GM12872 (cell line): ENCODE results near the gene SYNC.

Source experiments
- TF ChIP-seq, protein P1 (sequence below): IDR thresholded peaks from 3 replicates; pipeline ENCODE4 v1.5.1; 2011; ENCODE audit warnings: low read depth, mild to moderate bottlenecking, low read length, moderate library complexity; ENCODE audit not compliant: insufficient read depth

SYNC gene

GRCh38 chr1:32733582-32734321, 31.2 kb upstream of the SYNC start:
- TF ChIP-seq, protein P1, sequence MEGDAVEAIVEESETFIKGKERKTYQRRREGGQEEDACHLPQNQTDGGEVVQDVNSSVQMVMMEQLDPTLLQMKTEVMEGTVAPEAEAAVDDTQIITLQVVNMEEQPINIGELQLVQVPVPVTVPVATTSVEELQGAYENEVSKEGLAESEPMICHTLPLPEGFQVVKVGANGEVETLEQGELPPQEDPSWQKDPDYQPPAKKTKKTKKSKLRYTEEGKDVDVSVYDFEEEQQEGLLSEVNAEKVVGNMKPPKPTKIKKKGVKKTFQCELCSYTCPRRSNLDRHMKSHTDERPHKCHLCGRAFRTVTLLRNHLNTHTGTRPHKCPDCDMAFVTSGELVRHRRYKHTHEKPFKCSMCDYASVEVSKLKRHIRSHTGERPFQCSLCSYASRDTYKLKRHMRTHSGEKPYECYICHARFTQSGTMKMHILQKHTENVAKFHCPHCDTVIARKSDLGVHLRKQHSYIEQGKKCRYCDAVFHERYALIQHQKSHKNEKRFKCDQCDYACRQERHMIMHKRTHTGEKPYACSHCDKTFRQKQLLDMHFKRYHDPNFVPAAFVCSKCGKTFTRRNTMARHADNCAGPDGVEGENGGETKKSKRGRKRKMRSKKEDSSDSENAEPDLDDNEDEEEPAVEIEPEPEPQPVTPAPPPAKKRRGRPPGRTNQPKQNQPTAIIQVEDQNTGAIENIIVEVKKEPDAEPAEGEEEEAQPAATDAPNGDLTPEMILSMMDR = no peak

DNA sequence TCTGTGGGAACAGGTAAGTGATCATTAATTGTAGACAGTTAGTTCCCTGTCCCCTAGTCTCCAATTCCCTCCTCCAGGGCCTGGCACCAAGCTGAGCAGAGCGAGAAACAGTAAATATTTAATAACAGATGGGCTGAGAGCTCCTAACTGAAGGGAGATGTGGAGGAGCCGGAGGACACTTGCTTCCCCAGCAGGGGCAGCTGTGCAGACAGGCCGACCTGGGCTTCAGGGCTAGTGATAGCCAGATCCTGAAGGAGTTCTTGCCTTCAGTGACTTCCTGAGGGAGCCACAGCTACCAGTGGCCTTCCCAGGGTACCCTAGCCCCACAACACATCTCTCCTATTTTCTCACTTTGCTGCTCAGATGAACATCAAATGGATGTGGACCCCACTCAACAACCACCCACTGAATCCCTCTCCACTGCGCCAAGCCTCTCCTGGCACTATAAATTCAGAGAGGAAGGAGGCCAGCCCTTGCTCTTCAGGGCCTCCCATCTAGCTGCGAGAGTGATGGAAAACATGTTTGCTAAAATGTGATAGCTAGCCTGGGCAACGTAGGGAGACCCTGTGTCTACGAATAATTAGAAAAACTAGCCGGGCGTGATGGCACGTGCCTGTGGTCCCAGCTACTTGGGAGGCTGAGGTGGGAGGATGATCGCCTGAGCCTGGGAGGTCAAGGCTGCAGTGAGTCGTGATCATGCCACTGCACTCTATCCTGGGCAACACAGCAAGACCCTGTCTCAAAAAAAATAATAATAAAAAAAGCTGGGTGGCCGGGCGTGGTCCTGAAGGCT, 26.9 kb upstream of the SYNC start:
- TF ChIP-seq, protein P1 = no peak

GRCh38 chr1:32728413-32729077, 26.0 kb upstream of the SYNC start:
- TF ChIP-seq, protein P1 = no peak

- TF ChIP-seq, protein P1 = no peak
Measured at GRCh38 chr1:32727876-32728275, 25.3 kb upstream of the SYNC start.

DNA sequence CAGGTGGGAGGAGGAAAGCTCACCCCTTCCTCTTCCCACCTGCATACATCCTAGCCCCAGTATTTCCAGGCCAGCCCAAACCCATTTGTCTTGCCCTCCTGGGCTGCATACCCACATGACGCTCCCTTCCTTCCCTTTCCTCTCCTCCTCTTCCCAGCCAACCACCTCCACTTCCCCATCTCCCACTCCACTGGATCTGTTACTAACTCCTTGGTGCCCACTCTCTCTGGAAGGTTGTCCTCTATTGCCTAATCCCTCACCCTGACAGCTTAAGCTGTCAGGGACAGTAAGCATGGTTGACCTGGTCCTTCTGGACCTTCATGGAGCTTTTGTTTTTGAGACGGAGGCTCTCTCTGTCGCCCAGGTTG, 23.0 kb upstream of the SYNC start:
- TF ChIP-seq, protein P1 = no peak

GRCh38 chr1:32724678-32725614, 22.4 kb upstream of the SYNC start:
- TF ChIP-seq, protein P1 = no peak
